Measurements from ENCODE around the gene CELF2.

The CELF2 gene

DNA sequence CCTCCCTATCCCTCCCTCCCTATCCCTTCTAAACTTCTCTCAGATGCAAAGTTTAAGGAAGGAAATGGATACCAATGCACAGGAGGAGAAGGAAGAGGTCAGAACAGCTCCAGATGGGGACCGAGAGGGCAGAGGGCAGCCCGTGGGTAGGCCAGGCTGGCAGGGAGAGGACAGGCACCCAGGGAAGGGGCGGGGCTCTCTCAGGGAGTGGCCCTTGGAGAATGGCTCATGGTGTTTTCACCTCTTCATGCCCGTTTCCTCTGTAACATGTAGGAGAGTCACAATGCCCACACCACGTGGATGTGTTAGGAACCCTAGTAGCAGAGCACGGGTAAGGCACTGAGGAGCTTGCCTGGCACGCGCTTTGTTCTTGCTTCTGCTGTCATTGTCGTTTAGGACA is 264.5 kb downstream of the CELF2 start:
- no peak for FAIRE-seq

DNA sequence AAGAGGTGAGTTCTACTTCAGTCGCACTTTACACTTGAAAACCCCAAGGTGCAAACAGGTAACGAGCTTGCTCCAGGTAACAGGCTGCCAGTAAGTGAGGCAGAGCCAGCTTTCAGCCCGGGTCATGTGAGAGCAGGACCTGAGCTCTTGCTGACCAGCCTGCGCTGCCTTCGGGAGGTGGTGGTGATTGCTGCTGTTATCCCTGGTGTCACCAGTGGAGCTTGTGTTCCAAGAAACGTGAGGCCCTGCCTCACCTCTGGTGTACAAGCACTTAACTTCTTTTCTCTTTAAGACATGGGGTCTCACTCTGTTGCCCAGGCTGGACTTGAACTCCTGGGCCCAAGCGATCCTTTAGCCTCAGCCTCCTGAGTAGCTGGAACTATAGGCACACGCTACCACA is 265.0 kb downstream of the CELF2 start:
- no peak for FAIRE-seq

DNA sequence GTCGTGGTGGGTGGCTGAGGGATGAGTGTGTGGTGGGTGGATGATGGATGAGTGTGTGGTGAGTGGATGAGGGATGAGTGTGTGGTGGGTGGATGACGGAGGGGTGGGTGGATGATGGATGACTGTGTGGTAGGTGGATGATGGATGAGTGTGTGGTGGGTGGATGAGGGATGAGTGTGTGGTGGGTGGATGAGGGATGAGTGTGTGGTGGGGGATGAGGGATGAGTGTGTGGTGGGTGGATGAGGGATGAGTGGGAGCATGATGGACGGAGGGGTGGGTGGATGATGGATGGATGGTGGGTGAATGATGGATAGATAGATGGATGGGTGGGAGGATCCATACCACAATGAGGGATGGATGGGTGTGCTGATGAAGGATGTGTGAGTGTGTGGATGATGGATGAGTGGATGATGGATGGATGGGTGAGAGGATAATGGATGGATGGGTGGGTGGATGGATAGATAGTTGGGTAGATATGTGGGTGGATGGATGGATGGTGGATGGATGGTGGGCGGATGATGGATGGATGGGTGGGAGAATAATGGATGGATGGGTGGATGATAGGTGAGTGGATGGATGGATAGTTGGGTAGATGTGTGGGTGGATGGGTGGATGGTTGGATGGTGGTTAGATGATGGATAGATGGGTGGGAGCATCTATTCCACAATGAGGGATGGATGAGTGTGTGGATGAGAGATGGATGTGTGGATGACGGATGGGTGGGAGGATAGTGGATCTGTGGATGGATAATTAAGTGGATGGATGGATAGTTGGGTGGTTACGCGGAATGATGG is 266.8 kb downstream of the CELF2 start:
- no peak for FAIRE-seq

DNA sequence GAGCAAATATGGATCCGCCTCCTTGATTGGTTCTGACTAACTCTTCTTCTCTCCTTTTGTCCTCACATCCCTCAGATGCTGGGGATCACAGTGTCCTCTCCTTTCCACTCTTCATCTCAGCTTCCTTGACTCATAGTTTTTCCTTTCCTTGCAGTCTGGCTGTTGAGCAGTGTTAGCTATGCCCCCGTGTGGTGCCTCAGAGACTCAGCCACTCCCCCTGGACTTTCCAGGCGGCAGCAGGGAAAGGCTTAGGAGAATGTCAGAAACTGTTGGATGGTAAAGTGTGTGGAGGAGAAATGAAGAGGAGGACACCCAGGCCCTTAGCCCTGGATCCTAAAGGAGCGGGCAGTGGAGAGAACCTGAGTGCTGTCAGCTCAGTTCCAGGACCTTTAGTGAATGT is 267.5 kb downstream of the CELF2 start:
- no peak for FAIRE-seq

DNA sequence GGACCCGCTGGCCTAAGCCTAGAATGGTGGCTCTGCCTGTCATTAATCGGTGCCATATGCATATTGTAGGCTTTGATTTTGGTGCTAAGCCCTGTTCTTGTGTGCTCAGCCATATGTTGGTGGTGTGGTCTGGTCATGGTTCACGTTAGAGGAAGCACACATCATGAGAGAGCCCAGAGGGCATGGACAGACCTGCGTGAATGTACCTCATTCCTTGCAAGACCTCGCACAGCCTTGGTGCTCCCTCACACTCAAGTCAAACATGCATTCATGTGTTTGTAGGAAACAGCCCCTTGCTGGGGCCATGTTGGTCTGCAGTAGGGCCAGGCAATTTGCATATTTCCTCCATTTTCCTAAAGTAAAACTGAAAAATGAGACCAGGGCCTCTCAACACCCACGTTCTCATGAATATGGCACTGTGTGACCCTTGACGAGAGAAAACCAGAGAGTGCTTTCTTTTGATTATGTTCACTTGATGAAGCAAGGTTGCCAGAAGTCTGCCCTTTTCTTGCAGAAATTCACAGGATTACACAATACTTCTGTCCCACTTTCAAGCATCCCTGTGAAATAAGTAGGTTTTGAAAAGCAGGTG is 268.7 kb downstream of the CELF2 start:
- no peak for FAIRE-seq

DNA sequence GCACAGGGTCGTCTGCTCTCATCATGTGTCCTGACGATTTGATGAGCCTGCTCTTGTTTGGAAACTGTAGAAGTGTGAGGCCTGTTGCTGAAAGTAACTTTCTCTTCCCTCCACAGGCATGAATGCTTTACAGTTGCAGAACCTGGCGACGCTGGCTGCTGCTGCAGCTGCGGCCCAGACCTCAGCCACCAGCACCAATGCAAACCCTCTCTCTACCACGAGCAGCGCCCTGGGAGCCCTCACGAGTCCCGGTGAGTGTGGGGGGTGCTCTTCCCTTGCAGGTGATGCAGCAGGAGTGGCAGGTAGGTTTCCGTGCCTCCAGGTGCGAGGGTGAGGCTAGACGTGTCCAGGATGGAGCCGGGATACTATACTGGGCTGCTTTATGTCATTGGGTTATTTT is 270.6 kb downstream of the CELF2 start:
- FAIRE-seq = no peak

DNA sequence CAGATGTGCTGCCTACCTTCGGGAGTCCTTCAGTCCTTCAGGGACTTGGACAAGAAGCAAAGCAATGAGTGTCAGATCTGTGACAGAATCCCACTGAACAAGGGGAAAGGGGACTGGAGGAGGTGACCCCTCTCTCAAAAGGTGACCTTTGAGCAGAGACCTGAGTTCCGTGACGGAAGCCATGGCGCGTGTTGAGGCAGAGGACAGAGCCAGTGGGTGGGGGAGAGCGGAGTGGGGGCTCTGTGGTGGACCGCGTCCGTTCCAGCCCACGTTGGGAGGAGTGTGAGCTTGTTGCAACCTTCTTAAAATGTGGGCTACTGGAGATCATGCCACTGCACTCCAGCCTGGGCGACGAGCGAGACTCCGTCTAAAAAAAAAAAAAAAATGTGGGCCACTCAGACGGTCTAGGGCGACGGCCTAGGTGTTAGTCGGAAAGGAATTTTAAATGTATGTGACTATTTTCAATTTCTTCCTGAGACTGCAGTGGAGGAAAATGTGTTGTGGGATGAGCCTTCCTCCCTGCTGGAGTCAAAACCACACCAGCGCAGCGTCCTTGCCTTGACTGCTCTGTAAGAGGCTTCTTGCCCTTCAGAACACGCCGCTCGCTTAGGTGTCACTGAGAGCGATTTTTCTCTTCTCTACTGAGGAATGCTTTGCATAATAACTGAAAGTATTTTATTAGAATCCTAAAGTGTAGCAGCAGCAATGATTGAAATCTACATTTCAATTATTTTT is 272.7 kb downstream of the CELF2 start:
- no peak for FAIRE-seq

DNA sequence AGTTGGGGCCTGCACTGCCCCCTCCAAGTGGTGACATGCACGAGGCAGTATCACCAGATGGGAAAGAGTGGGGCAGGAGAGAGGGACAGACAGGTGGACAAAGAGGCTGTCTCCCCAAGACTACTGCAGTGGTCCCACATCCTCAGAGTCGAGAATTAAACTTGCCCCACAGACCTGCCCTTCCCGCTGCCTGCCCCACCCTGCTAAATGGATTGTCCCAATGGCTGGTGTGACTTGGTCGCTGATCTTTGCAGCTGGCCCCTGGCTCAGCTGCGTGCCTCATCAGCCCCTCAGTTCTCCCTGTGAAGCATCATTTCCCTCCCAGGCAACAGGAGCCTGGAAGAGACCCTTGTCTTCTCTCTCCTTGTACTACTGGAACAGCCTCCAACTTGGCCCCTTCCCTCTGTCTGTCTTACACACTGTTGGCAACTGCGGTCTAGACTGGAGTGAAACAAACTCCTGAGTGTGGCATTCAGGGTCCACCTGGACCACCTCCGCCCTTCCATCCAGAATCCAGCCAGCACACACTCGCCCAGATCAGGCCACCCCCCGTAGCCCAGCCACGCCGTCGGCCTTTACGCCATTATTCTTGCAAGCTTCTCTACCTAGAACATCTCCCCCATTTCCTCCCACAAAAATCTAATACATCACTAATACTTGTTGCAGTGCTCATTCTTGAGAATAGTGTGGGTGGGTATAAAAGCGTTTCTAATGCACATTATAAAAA is 275.1 kb downstream of the CELF2 start:
- FAIRE-seq = no peak

DNA sequence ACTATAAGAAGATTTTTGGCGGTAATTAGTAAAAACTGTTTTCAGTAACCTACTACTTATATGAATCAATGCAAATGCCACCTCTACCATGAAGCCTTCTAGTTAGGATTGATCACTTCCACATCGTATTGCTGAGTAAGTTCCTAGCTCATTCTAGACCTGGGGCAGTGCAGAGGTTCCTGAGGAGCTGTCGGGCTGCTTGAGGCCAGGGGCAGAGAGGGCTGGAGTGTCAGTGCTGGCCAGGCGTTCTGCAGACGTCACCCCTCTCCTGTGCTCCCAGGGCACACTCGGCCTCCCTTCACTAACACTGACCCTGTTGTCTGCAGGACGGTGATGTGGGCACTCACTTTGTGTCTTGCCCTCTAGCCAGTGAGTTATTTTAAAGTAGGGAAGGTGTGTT is 275.7 kb downstream of the CELF2 start:
- FAIRE-seq = no peak

DNA sequence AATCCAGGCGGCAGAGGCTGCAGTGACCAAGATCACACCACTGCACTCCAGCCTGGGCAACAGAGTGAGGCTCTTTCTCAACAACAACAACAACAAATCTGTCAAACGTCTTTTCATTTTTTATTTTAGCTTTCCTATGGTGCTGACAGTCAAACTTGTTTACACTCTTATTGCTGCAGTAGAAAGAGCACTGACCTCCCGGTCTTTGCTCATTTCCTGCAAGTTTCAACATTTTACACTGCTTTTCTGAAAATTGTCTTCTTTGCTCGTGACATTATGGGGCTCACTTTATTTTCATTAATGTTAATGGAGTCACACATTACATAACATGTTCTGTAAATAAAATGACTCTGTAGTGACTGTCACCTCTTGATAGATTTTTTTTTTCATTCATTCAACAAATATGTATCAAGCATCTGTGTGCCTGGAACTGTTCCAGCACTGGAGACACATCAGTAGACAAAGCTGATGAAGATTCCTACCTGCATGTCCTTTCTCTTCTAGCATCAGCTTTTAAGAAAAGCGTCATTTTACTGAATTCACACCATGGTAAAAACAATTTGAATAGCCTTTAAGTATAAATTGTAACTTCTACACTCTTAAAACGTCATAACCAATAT is 277.3 kb downstream of the CELF2 start:
- FAIRE-seq = no peak

DNA sequence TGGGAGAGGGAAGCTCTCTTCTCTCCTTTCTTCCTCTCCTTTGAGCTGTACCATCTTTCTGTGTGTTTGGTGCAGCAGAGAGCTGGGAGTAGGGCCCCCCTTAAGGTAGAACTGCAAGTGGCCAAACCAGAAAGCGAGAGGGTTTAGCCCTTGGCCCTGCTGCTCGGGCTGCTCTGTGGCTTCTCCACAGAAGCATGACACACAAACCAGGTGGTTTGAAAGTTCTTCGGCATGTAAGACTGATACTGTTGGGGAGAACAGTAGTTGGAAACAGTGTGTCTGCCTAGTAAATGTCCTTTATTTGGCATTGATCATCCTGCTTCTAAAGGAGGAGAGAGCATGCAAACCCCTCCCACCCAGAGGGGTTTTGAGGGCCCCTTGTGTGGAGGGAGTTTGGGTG is 277.8 kb downstream of the CELF2 start:
- no peak for FAIRE-seq

DNA sequence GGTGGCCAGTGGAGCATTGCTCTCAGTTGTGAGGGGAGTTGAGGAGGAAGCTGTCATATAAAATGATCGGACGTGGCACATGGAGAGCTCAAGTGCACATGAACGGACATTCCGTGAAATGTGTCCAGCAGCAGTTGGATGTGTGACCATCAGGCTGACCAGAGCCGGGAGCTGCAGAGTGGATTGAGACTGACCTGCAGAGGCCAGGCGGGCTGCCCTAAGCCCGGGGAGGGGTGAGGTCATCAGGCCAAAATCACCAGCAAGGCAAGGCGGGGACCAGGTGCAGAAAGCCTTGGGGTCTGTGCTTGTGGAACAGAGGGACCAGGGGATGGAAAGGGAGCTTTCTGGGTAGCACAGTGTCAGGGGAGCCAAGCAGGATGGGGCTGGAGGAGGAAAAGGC is 279.5 kb downstream of the CELF2 start:
- no peak for FAIRE-seq

DNA sequence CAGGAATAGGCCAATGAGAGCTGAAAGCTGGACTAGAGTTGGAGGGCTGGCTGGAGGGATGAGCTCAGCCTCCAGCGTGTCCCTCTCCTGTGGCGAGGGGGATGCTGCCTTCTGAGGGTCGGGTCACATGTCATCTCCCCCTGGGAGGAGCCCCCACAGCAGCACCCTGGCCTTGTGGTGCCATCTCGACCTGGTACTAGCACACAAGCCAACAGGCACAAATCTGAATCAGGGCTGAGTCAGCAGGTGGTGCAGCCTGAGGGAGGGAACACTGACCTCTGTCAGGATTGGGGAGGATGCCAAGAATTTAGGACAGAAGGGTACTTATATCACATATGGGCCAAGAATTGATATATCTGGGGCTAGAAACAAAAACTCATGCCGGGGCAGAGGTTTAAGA is 280.4 kb downstream of the CELF2 start:
- FAIRE-seq = no peak

DNA sequence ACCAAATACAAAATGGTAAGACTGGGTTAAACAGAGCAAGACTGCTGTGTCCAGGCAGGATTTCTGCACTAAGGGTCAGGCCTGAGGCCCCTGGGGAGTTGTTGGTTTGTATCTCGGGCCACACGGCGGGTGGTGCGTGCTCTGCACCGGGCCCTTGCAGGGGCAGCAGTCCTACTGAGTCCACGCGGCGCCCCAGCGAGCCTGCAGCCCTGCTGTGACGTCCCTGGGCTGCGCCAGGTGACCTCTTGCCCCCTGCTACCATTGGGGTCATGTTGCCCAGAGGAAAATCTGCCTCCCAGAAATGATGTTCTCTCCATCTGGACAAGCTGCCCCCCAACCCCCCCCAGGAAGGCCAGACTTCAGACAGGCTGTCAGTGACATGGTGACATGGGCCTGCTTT is 281.5 kb downstream of the CELF2 start:
- FAIRE-seq = no peak

DNA sequence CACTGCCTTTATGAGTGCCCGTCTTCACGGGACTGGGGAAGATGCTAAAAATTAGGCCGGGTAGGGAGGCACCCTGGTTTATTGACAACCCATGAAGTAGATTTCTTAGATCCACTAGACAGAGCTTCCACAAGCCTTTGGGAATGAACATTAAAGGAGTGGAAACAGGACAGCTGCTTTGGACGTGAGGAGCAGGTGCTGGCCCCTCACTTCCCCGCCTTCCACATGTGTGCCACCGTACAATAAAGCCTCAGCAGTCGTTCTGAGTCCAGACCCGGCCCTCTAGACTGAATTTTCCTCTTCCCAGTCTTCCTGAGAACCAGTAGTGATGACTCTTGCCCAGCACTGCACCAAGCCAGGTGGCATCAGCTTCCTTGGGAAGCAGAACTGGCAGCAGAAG is 282.4 kb downstream of the CELF2 start:
- FAIRE-seq = no peak

DNA sequence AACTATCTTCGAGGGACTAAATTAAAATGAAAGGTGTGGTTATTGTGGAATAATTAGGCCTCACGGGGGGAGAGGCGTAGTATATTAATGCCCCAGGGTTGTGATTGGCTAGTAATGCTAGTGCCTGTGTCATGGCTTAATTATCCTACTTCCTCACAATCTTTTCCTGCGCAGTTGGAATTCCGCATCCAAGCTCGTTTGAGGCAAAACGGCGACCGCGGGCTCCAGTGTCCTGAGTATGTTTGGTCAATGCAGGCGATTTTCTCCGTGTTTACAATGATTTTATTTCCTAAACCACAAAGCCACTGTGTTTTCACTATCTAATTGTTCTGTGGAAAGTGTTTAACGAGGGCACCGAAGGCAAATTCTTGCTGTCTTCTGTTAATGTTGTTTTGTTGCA is 282.9 kb downstream of the CELF2 start:
- no peak for FAIRE-seq

DNA sequence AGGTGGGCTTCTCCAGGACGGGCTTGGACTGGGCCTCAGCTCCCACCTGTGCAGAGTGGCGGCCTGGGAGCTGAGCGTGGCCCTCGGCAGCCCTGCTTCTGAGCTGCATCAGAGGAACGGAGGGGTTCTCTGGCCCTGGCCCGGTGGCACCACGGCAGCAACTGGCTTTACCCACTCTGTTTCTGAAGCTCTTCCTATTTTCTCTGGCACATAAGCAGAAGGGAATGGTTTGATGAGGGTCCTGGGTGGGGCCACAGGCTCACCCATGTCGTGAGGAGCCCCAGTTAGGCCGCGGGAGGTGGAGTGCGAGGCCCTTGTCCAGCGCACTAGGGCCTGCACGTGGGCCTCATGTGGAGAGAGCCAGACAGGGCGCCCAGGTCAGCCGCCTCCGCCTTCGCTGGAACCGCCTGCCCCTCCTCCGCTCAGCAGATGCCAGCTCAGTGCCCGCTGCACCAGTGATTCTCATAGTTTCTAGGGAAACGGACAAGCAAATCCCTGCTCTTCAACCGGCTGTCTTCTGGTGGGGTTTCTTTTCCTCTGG is 284.0 kb downstream of the CELF2 start:
- no peak for FAIRE-seq

DNA sequence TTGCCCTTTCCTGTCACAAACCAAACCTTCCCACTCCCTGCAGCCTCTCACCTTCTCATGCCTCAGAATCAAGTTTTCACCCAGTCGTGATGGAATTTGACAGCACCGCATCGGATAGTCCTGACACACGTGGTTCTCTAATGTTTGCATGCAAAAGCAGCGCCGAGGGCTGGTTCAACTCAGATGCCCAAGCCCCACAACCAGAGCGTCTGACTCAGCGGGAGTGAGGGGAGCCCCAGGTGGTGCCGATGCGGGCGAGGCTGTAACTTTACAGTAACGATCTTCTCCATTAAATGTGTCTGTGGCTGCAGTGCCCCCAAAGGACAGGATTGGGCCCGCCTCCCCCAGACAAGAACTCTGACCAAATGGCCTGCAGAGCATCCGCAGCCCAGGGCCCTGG is 284.5 kb downstream of the CELF2 start:
- FAIRE-seq = no peak

DNA sequence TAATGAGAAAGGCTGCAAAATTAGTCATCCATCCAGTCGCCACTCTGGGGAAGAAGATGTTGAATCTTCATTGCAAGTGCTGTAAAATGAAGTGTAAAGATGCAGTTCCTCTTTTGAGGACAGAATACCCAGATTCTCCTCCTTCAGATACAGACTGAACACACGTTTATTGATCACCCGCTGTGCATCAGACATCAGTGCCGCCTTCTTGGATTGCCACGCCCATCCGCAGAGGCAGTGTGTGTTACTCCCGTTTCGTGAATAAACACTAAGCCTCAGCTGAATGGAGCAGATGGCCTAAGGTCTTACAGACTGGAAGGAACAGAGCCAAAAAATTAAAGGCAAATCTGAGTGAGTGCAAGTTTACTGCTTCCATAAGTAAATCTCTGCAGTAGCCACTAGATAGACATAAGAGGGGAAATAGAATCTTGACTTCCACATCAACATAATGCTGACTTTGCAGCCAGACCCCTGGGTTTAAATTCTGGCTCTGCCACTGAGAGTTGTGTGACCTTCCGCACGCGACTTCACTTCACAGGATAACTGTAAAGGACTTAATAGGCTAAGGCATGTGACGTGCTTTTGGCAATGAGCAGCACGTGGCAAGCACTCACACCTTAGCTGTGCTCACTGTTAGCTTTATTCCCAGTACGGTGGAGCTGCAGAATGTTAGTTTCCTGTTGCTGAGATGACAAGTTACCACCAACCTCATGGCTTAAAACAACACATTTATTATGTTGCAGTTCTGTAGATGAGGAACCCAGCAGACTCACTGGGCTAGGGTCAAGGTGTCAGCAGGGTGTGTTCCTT is 285.9 kb downstream of the CELF2 start:
- no peak for FAIRE-seq

DNA sequence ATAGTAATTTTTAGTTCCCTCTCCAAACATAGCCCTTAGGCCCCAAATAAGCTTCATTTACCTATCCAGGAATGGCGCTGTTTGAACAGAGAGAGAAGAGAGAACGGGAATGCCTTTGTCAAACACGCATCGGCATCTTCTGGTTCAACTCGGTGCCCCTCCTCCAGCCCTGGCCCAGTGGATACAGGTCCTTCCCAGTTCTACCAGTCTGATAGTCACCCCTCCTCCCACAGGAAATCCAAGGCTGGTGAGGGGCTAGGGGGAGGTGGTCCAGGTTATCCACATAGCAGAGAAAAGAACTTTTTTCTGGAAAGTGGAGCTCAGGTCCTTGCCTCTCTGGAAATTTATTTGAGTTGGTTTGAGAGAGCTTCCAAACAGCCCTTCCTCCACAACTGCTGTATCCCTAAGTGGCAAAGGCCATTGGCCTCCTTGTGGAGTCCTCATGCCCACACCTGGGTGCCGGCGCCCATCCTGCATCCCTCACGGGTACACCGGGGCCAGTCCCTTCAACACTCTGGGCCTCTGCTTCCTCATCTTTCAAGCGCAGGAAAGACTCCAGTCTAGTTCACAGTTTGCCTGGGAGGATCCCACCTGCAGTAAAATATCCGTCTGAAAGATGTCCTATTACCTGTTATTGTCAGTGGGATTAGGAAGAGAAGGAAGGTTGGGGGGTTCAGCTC is 287.4 kb downstream of the CELF2 start:
- FAIRE-seq = no peak

All from TTC549 (cell line).